NT2/D1 (cell line): ENCODE results near the gene OXLD1.

Experiments used
- SUZ12 ChIP-seq: IDR thresholded peaks from 2 replicates; pipeline ENCODE4 v1.6.1; 2011; ENCODE audit not compliant: insufficient read length, insufficient read depth; ENCODE audit errors: extremely low read depth
- YY1 ChIP-seq: IDR thresholded peaks from 2 replicates; pipeline ENCODE4 v1.6.1; 2011; ENCODE audit not compliant: insufficient read length, insufficient read depth
- ZNF274 ChIP-seq: IDR thresholded peaks from 2 replicates; pipeline ENCODE4 v1.6.1; 2011; ENCODE audit warnings: mild to moderate bottlenecking, low read depth, low read length

DNA sequence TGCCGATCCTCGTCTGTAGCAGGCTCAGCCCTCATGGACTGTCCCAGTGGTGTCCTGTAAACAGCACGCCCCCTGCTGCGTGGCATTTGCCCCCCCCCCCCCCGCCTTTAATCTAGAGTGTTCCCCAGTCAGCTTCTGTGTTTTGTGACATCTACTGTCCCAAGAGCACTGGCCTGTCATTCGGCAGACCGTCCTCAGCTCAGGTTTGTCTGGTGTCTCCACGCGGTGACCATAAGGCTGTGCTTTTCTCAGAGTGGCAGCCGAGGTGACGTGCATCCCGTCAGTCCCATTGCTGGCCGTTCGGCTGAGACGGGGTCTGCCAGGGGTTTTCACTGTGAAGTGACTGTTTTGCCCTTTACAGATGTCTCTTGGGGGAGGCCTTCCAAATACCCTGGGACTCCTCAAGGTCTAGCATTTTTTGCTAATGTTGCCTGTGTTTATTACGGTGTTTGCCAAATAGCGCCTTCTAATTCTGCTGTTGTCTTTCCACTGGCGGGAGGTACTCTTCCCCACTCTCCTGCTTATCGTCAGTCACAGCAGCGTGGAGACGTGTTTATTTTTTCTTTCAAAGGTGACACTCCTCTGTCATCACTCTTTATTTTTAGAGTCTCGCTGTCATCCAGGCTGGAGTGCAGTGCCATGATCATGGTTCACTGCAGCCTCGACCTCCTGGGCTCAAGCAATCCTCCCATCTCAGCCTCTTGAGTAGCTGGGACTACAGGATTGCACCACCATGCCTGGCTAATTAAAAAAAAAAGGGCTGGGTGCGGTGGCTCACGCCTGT is 31.0 kb upstream of the OXLD1 start:
- TF ChIP-seq ZNF274 (no peak), SUZ12 (no peak), YY1 (no peak)
